Measurements from ENCODE around the gene EHD1. TPM values are rescaled to one million over a fixed set of nuclear protein-coding genes. Genes with fewer than 3 reads are reported as not detected.

EHD1 gene
- total RNA-seq, 4 donors from 2014 or later, result 47.8 to 85.4 (median 76.8) TPM

DNA sequence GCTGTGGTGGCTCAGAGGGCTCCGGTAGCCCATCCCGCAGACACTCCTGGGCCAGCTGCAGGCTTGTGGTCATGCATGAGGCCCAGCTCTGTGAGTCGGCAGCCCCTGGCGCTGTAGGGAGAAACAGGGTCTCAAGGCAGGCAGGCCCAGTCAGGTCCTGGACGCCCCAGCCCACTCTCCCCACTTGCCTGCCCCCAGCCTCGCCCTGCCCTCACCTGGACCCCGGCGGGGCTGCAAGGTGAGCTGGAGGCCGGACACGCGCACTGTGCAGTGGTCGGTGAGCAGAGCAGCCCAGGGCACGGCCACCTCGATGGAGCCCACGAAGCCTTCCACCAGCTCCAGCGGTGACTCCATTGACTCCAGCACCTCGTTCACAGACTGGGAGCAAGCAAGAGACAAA is 35.7 kb upstream of the EHD1 start:
- no peaks in the 10 kb centered on the region for H3K9me3 ChIP-seq
- no peak overlapping the region for H3K27ac ChIP-seq
- WGBS, result no CpG with 5 or more reads among the region's 17 CpGs
- H3K27me3 ChIP-seq, result no peaks in the 10 kb centered on the region
- no peak overlapping the region for H3K4me3 ChIP-seq
- peaks cover 34% of the 10 kb centered on the region for H3K4me1 ChIP-seq
- TF ChIP-seq CTCF (IDR thresholded peaks at IDR 0.05) (no peak), POLR2AphosphoS5 (IDR thresholded peaks at IDR 0.05) (no peak), EP300 (IDR thresholded peaks at IDR 0.05) (no peak), POLR2A (IDR thresholded peaks at IDR 0.05) (no peak)
- peaks cover 52% of the 10 kb centered on the region for H3K36me3 ChIP-seq
- DNase-seq (ENCODE audit: low spot score in 2 of 2), result no peak

DNA sequence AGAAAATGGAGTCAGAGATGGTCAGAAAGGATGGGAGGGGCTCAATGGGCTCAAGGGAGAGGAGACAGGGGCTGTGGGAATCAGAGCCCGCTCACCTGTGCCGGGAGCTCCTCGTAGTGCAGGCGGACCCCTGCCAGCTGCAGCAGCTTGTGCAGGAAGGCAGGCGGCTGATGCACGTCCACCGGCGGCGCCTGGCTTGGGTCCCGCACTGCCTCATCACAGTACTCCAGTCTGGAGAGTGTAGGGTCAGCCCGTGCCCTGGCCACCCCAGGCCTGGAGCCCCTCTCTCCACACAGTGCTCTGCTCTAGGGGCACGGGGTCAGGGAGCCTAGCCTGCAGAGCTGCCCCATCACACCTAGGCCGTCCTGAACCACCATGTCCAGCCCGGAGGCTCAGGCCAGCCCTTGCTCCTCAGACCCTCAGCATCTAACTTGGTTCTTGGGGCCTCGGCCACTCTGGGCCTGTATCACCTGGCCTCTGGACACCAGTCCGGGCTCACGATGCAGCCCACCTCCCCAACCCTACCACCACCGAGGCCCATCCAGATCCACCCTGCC is 34.8 kb upstream of the EHD1 start:
- DNase-seq (ENCODE audit: low spot score in 2 of 2), result no peak
- H3K27me3 ChIP-seq, result no peaks in the 10 kb centered on the region
- TF ChIP-seq EP300 (IDR thresholded peaks at IDR 0.05) (no peak), CTCF (IDR thresholded peaks at IDR 0.05) (no peak), POLR2AphosphoS5 (IDR thresholded peaks at IDR 0.05) (no peak), POLR2A (IDR thresholded peaks at IDR 0.05) (no peak)
- no peak overlapping the region for H3K27ac ChIP-seq
- H3K9me3 ChIP-seq, result no peaks in the 10 kb centered on the region
- H3K4me1 ChIP-seq, result peaks cover 27% of the 10 kb centered on the region
- H3K4me3 ChIP-seq, result no peak overlapping the region
- peaks cover 61% of the 10 kb centered on the region for H3K36me3 ChIP-seq
- 87% methylated on average over 6 of the region's 18 CpGs for WGBS

DNA sequence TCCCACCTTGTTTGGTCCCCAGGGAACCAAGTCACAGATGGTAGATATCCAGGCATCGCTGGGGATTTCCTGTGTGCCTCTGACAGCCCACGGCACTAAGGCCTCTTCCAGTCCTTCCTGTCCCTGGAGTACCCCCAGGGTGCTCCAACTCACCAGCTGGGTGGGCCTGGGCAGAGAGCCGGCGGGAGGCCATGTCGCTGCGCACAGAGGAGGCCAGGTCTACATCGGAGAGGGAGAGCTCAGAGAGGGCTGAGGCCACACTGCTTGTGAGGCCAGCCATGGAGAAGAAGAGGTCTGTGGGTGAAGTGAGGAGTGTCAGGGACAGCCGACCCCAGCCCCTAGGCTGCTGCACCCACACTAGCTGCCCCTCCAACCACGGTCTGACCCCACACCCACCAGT is 33.3 kb upstream of the EHD1 start:
- no peak for DNase-seq (ENCODE audit: low spot score in 2 of 2)
- 82% methylated on average over 8 of the region's 9 CpGs for WGBS
- Histone ChIP-seq H3K27ac (no peak overlapping the region), H3K4me1 (peaks cover 19% of the 10 kb centered on the region), H3K4me3 (no peak overlapping the region), H3K27me3 (no peaks in the 10 kb centered on the region), H3K9me3 (no peaks in the 10 kb centered on the region), H3K36me3 (peaks cover 76% of the 10 kb centered on the region)
- TF ChIP-seq CTCF (IDR thresholded peaks at IDR 0.05), result no peak
- TF ChIP-seq EP300 (IDR thresholded peaks at IDR 0.05), result no peak
- no peak for TF ChIP-seq POLR2AphosphoS5 (IDR thresholded peaks at IDR 0.05)
- no peak for TF ChIP-seq POLR2A (IDR thresholded peaks at IDR 0.05)

DNA sequence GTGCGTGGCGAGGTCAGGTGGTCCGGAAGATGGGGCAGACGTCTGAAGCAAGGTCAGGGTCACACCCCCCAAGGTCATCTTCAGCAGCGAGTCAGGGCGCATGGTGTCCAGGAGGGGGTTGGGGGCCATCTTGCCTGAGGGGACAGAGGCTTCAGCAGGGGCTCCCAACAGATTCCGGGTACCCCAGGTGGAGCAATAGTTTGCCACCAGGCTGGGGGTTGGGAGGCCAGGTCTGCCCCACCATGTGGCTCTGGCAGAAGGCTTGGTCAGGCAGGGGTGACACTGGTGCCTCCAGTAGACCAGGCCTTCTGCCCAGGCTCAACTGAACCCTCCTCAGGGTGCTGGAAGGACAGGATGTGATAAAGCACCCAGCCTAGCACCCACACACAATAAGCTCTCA is 32.7 kb upstream of the EHD1 start:
- TF ChIP-seq EP300 (IDR thresholded peaks at IDR 0.05) (no peak), POLR2AphosphoS5 (IDR thresholded peaks at IDR 0.05) (no peak)
- H3K9me3 ChIP-seq, result no peaks in the 10 kb centered on the region
- H3K4me3 ChIP-seq, result no peak overlapping the region
- H3K4me1 ChIP-seq, result peaks cover 14% of the 10 kb centered on the region
- no peaks in the 10 kb centered on the region for H3K27me3 ChIP-seq
- H3K27ac ChIP-seq, result no peak overlapping the region
- DNase-seq (ENCODE audit: low spot score in 2 of 2), result no peak
- 81% methylated on average over 7 of the region's 7 CpGs for WGBS
- H3K36me3 ChIP-seq, result peaks cover 82% of the 10 kb centered on the region

DNA sequence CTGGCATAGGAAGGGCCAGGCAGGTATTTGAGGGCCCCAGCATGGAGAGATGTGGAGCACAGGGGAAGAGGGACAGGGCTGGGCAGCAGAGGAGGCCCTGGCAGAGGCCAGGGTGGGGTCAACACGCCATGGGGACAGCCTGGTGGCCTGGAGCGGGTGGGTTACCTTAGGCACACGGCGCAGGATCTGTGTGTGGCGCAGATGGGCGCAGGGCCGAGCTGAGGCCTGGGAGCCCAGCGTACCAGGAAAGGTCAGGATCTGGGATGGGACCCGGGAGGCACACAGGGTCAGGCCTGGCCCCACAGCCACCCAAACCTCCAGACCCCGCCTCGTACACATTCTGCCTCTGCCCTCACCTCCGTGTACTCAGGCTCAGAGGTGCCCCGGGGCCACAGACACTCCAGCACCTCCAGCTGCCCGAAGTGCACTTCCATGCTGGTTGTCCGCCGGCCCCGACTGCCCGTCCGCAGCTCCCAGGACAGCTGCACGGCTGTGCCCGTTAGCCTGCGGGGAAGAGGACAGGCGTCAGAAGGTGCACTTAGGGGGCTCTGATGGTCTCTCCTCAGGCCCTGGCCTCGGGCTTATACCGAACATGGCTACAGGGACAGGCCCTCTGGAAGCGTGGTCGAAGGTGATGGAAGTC is 32.2 kb upstream of the EHD1 start:
- Histone ChIP-seq H3K27me3 (no peaks in the 10 kb centered on the region), H3K36me3 (peaks cover 88% of the 10 kb centered on the region), H3K9me3 (no peaks in the 10 kb centered on the region), H3K4me1 (peaks cover 9% of the 10 kb centered on the region), H3K27ac (no peak overlapping the region), H3K4me3 (no peak overlapping the region)
- no peak for TF ChIP-seq POLR2A (IDR thresholded peaks at IDR 0.05)
- no peak for TF ChIP-seq POLR2AphosphoS5 (IDR thresholded peaks at IDR 0.05)
- TF ChIP-seq EP300 (IDR thresholded peaks at IDR 0.05), result no peak
- no peak for TF ChIP-seq CTCF (IDR thresholded peaks at IDR 0.05)
- no peak for DNase-seq (ENCODE audit: low spot score in 2 of 2)
- WGBS, result 91% methylated on average over 17 of the region's 27 CpGs
